DND-41 (cell line): ENCODE data around the gene SPAG5.

Experiments
- ATAC-seq: fragments of 200-7000 bp; cut with Tn5 transposase; 3 replicates; pipeline ENCODE4 v1.9.1; 2021; ENCODE audit warnings: low read depth; ENCODE audit not compliant: insufficient read depth
- DNase-seq: peaks from one replicate; pipeline ENCODE4 v3.0.0-alpha.2; 2020
- H2AFZ ChIP-seq: 2 replicates; pipeline ENCODE4 v1.6.0; 2012; ENCODE audit warnings: low read depth, low read length
- H3K27ac ChIP-seq: 2 replicates; pipeline ENCODE4 v1.5.1; 2012; ENCODE audit warnings: low read length, inconsistent platforms
- H3K27me3 ChIP-seq: fragments of 200-600 bp; sonication (generic); 2 replicates; pipeline ENCODE4 v1.6.0; 2012; ENCODE audit warnings: low read length, mild to moderate bottlenecking, inconsistent platforms; ENCODE audit not compliant: insufficient read depth, poor library complexity
- H3K36me3 ChIP-seq: 2 replicates; pipeline ENCODE4 v1.5.1; 2012; ENCODE audit warnings: low read length, inconsistent platforms; ENCODE audit not compliant: insufficient read depth
- H3K4me1 ChIP-seq: 2 replicates; pipeline ENCODE4 v1.5.1; 2012; ENCODE audit warnings: mild to moderate bottlenecking, low read length; ENCODE audit not compliant: insufficient read depth
- H3K4me2 ChIP-seq: 2 replicates; pipeline ENCODE4 v1.6.0; 2012; ENCODE audit warnings: mild to moderate bottlenecking, moderate library complexity, low read length, inconsistent platforms; ENCODE audit not compliant: insufficient read depth
- H3K4me3 ChIP-seq, 2 experiments: fragments of 200-600 bp in 1 of 2; shearing (Covaris generic) in 1 of 2; 2 replicates each; pipeline ENCODE4 v1.5.1; 2012 to 2016; ENCODE audit warnings: inconsistent platforms in 2 of 2, low read length in 2 of 2, mild to moderate bottlenecking in 2 of 2, low read depth in 1 of 2, moderate library complexity in 1 of 2
- H3K79me2 ChIP-seq: 2 replicates; pipeline ENCODE4 v1.6.0; 2012; ENCODE audit warnings: low read length, inconsistent platforms; ENCODE audit not compliant: insufficient read depth
- H3K9ac ChIP-seq: 2 replicates; pipeline ENCODE4 v1.6.0; 2012; ENCODE audit warnings: low read depth, mild to moderate bottlenecking, inconsistent platforms, low read length, moderate library complexity
- H3K9me3 ChIP-seq: 2 replicates; pipeline ENCODE4 v1.5.1; 2012; ENCODE audit warnings: low read length, moderate library complexity, mild to moderate bottlenecking, inconsistent platforms; ENCODE audit not compliant: insufficient read depth, severe bottlenecking
- H4K20me1 ChIP-seq: 2 replicates; pipeline ENCODE4 v1.6.0; 2012; ENCODE audit warnings: low read length; ENCODE audit not compliant: insufficient read depth
- CTCF ChIP-seq: IDR thresholded peaks from 2 replicates; pipeline ENCODE4 v1.5.1; 2012; ENCODE audit warnings: borderline replicate concordance, low read length, moderate library complexity, mild to moderate bottlenecking; ENCODE audit not compliant: poor library complexity, severe bottlenecking; ENCODE audit errors: extremely low read depth
- EZH2 ChIP-seq: IDR thresholded peaks from 3 replicates; pipeline ENCODE4 v1.6.1; 2012; ENCODE audit warnings: borderline replicate concordance, low read depth, mild to moderate bottlenecking, moderate library complexity, low read length, inconsistent platforms; ENCODE audit not compliant: severe bottlenecking

SPAG5 gene

DNA sequence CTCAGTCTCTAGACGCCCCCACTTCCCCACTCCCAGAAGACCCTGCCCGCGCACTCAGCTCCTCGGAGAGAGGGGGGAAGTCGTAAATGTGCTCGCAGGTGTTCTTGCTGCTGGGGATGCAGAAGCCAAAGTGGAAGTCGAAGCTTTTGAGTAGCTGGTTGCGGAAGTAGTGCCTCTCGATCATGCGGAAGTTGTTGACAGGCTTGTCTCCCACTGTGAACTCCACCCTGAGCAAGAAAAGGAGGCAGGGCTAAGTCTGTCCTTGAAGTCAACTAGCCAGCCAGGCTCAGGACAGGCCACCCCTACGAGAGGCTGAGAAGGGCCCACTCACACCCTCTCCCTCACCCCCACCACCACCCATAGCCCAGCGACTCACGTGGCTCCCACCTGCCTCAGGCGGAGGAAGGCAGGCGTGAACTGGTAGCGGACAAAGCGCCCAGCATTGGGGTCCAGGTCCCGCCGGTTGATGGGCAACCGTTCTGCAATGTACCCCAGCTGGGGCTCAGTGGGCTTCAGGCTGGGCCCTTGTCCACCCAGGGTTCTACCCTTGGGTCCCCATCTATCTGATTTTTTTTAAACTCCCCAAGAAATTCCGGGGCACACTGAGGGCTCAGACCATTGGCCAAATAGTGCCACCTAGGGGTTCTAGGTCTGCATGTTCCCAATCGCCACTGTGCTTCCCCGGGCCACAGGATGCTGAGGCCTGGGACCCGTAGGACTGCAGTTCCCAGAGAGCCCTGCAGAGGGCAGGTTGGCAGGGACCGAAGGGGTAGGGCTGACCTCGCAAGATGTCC lies 51.0 kb downstream of the SPAG5 start:
- ATAC-seq = peak; percentile 34; the same call in 2 of the 3 replicates
- Histone ChIP-seq H3K27ac (no peak overlapping the region), H3K9ac (no peak overlapping the region), H4K20me1 (0 out of 2 replicates have a peak, but pooled peaks cover 11% of the 10 kb centered on the region), H3K36me3 (0 out of 2 replicates have a peak, but pooled peaks cover 6% of the 10 kb centered on the region), H2AFZ (no peak overlapping the region), H3K4me2 (no peak overlapping the region), H3K27me3 (no peaks in the 10 kb centered on the region), H3K4me3 (no peak overlapping the region), H3K9me3 (no peaks in the 10 kb centered on the region), H3K79me2 (no peaks in the 10 kb centered on the region), H3K4me1 (peaks cover 32% of the 10 kb centered on the region)
- peak; percentile 85 for TF ChIP-seq CTCF
- TF ChIP-seq EZH2 = no peak
- peak; percentile 58 for DNase-seq

GRCh38 chr17:28547096-28547622 lies 51.7 kb downstream of the SPAG5 start:
- Histone ChIP-seq H3K4me1 (peaks cover 29% of the 10 kb centered on the region), H3K36me3 (0 out of 2 replicates have a peak, but pooled peaks cover 6% of the 10 kb centered on the region), H2AFZ (no peak overlapping the region), H3K4me3 (no peak overlapping the region), H4K20me1 (0 out of 2 replicates have a peak, but pooled peaks cover 11% of the 10 kb centered on the region), H3K4me2 (no peak overlapping the region), H3K79me2 (no peaks in the 10 kb centered on the region), H3K27me3 (no peaks in the 10 kb centered on the region), H3K9me3 (no peaks in the 10 kb centered on the region), H3K9ac (no peak overlapping the region), H3K27ac (no peak overlapping the region)
- no peak for ATAC-seq
- TF ChIP-seq CTCF (no peak), EZH2 (no peak)
- no peak for DNase-seq

DNA sequence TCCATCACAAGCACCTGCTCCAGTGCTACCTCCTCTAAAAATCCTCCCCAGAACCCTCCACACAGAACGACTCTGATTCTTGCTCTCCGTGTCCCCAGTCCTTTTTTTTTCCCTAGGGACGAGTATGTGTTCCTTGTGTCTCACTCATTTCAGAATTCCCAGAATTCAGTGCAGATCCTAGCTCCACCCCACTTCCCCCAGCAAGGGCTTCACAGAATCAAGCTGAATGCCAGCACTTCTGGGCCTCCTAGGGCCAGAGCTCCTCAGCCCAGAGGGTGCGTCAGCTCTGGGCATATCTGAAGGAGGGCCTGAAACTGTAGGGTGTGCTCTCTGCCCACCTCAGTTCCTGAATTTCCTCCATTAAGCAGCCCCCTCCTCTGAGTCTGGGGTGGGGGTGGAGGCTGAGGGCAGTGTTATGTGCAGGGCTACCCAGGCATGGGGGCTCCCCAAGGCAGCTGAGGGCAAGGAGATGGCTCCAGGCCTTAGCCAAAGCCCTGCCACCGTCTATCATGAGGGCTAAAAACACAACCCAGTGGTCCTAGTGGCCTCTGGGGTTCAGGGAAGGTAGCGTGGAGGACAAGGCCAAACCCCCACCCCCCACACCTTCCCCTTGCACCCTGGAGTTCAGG lies 52.9 kb downstream of the SPAG5 start:
- no peak overlapping the region for H3K9ac ChIP-seq
- no peak overlapping the region for H2AFZ ChIP-seq

More for the DNA sequence above, 52.9 kb downstream of the SPAG5 start:
- 0 out of 2 replicates have a peak, but pooled peaks cover 6% of the 10 kb centered on the region for H3K36me3 ChIP-seq
- H3K4me3 ChIP-seq = no peak overlapping the region
- no peaks in the 10 kb centered on the region for H3K27me3 ChIP-seq
- ATAC-seq = no peak
- H3K9me3 ChIP-seq = no peaks in the 10 kb centered on the region
- H4K20me1 ChIP-seq = 0 out of 2 replicates have a peak, but pooled peaks cover 11% of the 10 kb centered on the region
- H3K4me1 ChIP-seq = peaks cover 18% of the 10 kb centered on the region
- no peak overlapping the region for H3K4me2 ChIP-seq
- TF ChIP-seq EZH2 (no peak), CTCF (no peak)
- no peak overlapping the region for H3K27ac ChIP-seq
- no peaks in the 10 kb centered on the region for H3K79me2 ChIP-seq
- no peak for DNase-seq
